ENCODE measurements around the gene EEF1A1.
"Not testable (repeated sequence)": the region's sequence is repeated elsewhere in the genome, so short reads cannot be mapped to it uniquely, and the experiment has no call there.

GRCh38 chr6:73551115-73551514, 30.3 kb upstream of the EEF1A1 start:
- not testable (repeated sequence) for TF ChIP-seq POLR2A, CTCF (IDR thresholded peaks at IDR 0.05)

Data from ovary (tissue), 3 donors.